NCI-H526 treated with DMSO at 0.1 percent for 48 hours (cell line): ENCODE results near the gene ADCY5.
A peak's percentile ranks its signal among the peaks of the same experiment; 100 is the strongest.

Source experiments
- DNase-seq: peaks from one replicate; lab custom pipeline; 2025; lab: John Stamatoyannopoulos, UW

The ADCY5 gene

GRCh38 chr3:123286308-123287023 lies 162.4 kb downstream of the ADCY5 start:
- no peak for DNase-seq

GRCh38 chr3:123285931-123286307 lies 163.0 kb downstream of the ADCY5 start:
- no peak for DNase-seq

DNA sequence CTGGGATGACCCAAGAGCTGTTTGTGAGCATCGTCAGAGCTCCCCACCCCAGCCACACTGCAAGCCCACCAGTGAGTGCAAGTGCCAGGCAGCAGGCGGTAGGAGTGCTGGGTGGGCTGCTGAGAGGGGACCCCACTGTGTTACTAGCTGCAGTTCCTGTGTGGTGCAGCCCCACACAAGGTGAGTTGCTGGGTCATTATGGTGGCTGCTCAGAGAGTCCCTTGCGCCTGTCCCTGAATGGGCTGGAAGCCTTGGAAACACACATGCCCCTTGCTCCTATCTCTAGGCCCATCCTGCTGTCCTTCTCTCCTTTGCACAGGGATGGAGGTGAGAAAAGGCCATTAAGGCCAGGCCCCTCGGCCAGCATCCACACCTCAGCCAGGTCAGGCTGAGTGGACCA lies 163.4 kb downstream of the ADCY5 start:
- no peak for DNase-seq

- DNase-seq = no peak
Observed at GRCh38 chr3:123285066-123285465, 163.8 kb downstream of the ADCY5 start.

GRCh38 chr3:123284399-123285010 lies 164.4 kb downstream of the ADCY5 start:
- DNase-seq = no peak

GRCh38 chr3:123283657-123284398 lies 165.1 kb downstream of the ADCY5 start:
- DNase-seq = no peak

DNA sequence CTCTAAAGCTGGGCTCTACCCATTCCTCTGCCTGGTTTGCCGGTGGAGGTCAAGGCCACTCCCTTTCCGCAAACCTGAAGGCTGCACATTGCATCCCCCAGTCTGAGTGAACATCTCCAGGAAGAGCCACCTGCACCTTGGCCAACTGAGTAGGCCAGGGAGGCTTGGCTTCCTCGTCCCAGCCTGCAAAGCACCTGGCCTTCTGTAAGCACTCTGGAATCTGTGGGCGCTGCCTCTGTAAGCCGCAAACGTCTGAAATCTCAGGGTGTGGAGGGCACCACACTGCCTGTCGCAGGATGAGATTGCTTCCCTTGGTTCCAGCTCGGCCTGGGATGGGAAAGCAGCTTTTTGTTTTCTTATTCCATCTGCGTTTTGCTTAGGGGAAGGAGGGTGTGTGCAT lies 165.8 kb downstream of the ADCY5 start:
- DNase-seq = no peak

DNA sequence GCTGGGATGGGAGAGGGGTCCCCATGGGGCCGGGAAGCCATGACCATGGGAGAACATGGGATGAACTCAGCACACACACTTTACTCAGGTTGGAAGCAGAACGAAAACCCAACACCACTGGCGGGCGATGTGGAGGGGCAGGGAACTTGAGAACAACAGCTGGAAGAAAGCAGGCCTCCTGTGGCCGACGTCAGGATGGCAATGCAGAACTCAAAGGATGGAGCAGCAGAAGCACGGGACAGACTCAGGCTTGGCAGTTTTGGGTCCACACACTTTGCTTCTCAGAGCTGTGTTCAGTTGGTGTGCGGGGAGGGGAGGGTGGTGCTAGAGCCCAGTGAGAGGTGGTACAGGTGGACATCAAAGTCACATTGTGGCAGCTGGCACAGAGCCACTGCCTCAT lies 166.4 kb downstream of the ADCY5 start:
- no peak for DNase-seq

- no peak for DNase-seq
Observed at GRCh38 chr3:123281929-123282328, 167.0 kb downstream of the ADCY5 start.

DNA sequence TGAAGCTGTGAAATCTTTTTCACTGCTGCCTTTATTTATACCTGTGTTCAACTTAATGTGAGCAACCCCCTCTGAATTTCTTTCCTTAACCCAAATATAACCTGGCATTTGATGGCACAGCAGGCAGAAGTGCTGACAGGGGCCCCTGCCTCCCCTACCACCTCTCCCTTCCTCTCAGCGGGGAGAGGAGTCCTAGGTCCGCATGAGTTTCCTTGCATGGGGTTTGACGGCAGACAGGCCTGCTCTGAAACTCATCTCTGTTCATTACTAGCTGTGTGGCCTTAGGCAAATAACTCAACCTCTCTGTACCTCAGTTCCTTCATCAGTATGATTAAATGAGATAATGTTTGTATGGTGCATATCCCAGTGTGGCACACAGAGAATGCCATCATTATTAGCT lies 167.5 kb downstream of the ADCY5 start:
- no peak for DNase-seq

GRCh38 chr3:123279121-123279520 lies 169.8 kb downstream of the ADCY5 start:
- DNase-seq = no peak

GRCh38 chr3:123278446-123278845 lies 170.4 kb downstream of the ADCY5 start:
- DNase-seq = no peak

DNA sequence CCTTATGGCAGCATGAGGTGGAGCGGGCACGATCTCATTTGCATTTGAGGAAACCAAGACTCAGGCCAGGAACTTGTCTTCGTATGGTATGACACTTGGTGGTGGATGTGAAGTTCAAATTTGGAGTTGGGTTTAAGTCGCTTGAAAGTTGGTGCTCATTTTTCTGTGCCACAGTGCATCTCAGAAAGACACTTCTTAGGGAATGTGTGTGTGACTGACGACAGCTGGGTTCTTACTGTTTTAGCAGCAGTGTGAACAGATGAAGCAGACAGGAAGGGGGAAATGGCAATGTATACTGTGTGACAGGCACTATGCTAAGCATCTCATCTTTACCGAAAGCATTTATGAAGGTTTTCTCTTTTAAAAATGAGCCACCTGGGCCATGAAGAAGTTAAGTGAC lies 171.8 kb downstream of the ADCY5 start:
- DNase-seq = no peak

GRCh38 chr3:123276346-123277006 lies 172.4 kb downstream of the ADCY5 start:
- no peak for DNase-seq

- no peak for DNase-seq
Observed at GRCh38 chr3:123275691-123276090, 173.2 kb downstream of the ADCY5 start.

GRCh38 chr3:123272547-123272946 lies 176.3 kb downstream of the ADCY5 start:
- DNase-seq = no peak

DNA sequence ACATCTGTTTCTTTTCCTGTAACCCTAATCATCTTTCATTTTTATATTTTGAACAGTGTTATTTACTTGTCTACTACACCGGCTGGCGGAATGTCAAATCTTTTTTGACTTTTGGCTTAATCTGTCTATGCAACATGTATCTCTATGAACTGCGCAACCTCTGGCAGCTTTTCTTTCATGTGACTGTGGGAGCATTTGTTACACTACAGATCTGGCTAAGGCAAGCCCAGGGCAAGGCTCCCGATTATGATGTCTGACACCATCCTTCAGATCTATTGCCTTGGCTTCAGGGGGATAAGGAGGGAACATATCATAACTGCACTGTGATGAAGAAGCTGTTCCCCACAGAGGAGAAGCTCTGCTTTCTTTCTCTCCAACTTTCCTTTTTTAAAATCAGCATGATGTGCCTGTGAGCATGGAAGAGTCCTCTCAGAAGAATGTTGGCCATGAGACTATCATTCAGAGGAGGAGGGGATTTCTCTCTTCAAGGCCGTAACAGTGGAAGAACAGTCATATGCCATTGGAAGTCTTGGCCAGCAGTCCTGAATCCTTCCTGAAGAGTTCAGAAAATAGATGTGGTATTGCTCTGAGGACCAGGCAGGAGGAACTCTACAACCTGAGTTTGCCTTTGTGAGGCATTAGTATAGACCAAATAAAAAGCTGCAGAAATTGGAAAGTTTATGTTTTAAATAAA lies 177.3 kb downstream of the ADCY5 start:
- DNase-seq = no peak

DNA sequence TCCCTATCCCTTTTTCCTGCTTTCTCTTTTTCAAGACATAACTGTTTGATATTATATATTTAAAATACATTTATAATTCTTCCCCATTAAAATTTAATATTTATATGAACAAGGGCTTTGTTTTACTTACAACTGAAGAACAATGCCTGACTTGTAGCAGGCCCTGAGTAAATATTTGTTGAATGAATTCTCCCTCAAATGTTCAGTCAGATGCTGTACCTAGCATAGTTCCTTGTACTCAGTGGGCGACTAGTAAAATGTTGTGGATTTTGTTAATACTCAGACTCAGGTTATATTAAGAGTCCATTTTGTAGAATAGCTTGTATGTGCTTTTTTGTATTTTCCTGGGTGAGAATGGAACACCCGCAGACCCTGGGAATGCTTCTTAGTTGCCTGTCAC lies 178.1 kb downstream of the ADCY5 start:
- peak; percentile 40 for DNase-seq

DNA sequence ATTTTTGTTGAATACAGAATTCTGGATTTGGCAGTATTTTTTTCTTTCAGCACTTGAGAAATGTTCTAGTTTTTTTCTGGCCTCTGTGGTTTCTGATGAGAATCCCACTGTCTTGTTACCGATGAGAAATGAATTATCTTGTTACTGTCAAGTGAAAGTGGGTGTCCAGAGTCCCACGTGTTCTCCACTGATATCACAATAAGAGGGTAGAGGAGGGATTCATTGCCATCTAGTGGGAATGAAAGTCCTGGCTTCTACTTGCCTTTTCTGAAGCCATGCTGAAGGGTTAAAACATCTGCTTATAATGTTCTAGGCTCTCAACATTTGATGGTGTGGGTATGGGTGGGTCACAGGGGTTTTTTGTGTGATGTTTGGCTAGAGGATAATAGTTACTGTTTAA lies 181.1 kb downstream of the ADCY5 start:
- DNase-seq = no peak

- no peak for DNase-seq
Observed at GRCh38 chr3:123263941-123264340, 184.9 kb downstream of the ADCY5 start.

DNA sequence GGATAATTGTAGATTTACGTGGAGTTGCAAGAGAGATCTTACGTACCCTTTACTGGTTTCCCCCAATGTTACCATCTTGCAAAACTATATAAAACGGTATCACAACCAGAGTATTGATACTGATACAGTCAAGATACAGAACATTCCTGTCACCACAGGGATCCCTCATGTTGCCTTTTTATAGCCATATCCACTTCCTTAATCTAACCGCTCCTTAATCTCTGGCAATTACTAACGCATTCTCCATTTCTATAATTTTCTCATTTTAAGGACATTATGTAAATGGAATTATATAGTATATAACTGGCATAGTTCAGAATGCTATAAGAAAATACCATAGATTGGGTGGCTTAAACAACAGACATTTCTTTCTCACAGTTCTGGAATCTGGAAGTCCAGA lies 186.0 kb downstream of the ADCY5 start:
- DNase-seq = no peak

DNA sequence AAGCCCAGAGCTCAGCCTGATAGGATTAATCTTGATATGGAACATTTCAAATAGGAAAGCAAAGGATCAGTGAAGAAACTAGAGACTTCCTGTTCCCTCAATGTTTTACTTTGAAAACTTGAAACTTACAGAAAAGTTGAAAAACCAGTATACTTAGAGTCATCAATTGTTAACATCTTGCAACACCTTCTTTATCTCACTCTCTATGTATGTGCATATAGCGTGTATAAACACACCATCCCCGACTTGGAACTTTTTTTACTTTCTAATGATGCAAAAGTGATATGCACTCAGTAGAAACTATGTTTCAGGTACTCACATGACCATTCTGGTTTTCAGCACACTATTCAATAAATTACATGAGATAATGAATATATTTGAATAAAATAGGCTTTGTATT lies 186.7 kb downstream of the ADCY5 start:
- DNase-seq = no peak
